ENCODE results near the gene KRT27.

Gene KRT27

GRCh38 chr17:40822132-40822812 is 39.9 kb upstream of the KRT27 start, which contains the start of gene KRT10:
KRT10 (minus strand) TSS chr17:40822614; CDS start chr17:40822585, 29 bp downstream.
- TF ChIP-seq CTCF (conservative IDR thresholded peaks at IDR 0.05), result no peak
- H3K27ac ChIP-seq, result no peak within 1 kb of the TSS

GRCh38 chr17:40821536-40821935 is 39.2 kb upstream of the KRT27 start:
- no peak for TF ChIP-seq CTCF (conservative IDR thresholded peaks at IDR 0.05)

GRCh38 chr17:40820228-40820838 is 38.0 kb upstream of the KRT27 start:
- TF ChIP-seq CTCF (conservative IDR thresholded peaks at IDR 0.05), result no peak
- no peak overlapping the region for H3K27ac ChIP-seq

More at GRCh38 chr17:40821536-40821935, 39.2 kb upstream of the KRT27 start:
- no peak overlapping the region for H3K27ac ChIP-seq

GRCh38 chr17:40819528-40820125 is 37.3 kb upstream of the KRT27 start:
- peak overlapping the region; percentile 79 for H3K27ac ChIP-seq
- no peak for TF ChIP-seq CTCF (conservative IDR thresholded peaks at IDR 0.05)

GRCh38 chr17:40818733-40819527 is 36.6 kb upstream of the KRT27 start:
- TF ChIP-seq CTCF (conservative IDR thresholded peaks at IDR 0.05), result no peak
- H3K27ac ChIP-seq, result peak overlapping the region; percentile 79

- no peak for TF ChIP-seq CTCF (conservative IDR thresholded peaks at IDR 0.05)
- H3K27ac ChIP-seq, result peak overlapping the region; percentile 79
Measured at GRCh38 chr17:40818343-40818732, 36.0 kb upstream of the KRT27 start.
